Putamen (tissue), 1 donor: ENCODE results near the gene IRF4.
"Not testable (repeated sequence)": the region's sequence is repeated elsewhere in the genome, so short reads cannot be mapped to it uniquely, and the experiment has no call there.

Experiments used
- DNase-seq: peaks from one replicate; pipeline ENCODE4 v3.0.0-alpha.2; 2016; ENCODE audit warnings: low spot score

IRF4 gene

DNA sequence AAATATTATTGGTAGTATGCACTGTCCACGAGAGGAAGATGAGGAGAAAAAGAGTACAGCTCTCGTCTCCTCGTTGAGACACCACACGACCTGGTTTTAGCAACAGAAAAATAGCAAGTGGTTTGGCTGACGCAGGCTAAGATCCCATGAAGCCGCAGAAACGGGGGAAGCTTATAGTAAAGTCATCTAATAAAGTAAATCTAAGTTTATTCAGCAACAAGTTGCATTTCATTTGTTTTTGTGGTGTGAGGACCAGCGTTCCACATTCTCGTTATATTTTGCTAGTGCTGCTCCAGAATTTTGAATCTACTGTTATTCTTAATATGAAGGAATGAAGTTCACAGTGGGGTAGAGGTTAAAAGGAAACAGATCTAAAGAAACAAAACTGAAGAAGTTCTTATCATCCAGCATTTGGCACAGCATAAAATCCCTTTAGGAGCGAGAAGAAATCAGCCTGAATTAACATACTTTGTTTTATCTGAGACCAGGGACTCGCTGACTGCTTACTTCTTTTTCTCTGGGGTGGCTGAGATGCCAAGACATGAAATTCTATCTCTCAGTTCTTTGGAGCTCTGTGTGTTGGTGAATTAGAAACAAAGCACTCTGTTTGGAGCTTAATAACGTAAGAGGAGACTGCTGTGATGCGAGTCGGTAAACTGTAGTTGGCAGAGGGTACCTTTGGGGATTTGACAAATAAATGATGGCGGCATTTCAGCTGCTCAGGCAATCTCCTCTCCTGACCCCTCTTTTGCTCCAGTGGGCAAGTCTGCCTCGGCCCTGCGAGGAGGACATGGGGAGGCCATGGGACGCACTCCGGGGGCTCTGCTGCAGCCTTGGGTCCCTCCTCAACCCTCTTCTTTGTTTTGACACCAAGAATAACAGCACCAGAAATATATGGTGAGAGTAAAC lies 24.9 kb upstream of the IRF4 start:
- DNase-seq: no peak

GRCh38 chr6:367298-367794 lies 24.2 kb upstream of the IRF4 start:
- DNase-seq: no peak

DNA sequence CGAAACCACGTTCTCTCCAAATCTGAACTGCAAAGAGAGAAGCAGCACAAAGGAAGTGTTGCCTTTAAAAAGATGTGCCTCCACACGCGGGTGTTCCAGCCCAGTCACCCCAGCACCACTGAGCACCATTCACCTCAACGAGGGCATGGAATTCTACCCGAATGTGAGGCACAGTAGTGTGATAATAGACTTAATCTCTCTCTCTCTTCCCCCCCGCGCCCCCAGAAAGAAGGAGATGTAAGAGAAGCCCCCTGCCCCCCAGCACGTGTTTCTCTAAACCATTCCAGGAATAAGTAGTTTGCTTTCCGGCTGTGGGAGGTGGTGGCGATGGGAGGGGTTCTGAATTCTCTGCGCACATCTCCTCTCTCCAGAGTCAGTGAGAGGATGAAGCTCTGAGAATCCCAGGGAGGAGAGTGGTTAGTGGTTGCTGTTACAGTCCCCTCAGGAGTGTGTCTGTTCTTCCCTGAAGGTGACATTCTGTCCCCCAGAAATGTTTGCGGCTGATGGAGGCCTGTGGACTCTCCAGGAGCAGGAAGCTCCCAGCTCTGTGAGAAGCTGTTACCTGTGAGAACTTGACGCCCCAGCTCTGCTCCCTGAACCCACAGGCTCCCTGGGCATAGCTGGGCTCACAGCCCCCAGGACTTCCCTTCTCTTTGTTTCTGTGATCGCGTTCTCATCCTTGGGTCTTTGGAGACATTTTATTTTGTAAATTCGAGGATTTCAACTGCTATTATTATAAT lies 23.5 kb upstream of the IRF4 start:
- no peak for DNase-seq

- DNase-seq: no peak
Measured at GRCh38 chr6:369559-370431, 21.8 kb upstream of the IRF4 start.

DNA sequence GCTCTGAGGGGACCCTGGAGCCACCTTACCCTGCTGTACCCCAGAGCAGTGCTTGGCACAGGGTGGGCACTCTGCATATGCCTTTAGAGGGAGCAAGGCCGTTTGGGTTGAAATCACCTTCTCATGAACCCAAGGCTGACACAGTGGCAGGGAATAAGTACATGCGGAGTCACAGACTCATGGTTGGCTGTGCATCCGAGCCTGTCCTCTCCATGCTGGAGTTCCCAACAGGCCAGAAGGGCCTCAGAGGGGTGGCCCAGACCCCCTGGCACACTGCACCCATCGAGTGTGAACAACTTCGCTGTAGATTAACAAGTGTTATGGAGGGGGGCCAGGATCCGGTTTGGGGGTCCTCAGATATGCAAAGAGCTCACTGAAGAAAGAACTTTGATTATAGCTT lies 21.0 kb upstream of the IRF4 start:
- no peak for DNase-seq

DNA sequence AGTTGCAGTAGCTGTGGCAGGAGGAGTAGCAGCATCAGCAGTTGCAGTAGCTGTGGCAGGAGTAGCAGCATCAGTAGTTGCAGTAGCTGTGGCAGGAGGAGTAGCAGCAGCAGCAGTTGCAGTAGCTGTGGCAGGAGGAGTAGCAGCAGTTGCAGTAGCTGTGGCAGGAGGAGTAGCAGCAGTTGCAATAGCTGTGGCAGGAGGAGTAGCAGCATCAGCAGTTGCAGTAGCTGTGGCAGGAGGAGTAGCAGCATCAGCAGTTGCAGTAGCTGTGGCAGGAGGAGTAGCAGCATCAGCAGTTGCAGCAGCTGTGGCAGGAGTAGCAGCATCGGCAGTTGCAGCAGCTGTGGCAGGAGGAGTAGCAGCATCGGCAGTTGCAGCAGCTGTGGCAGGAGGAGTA lies 19.7 kb upstream of the IRF4 start:
- not testable (repeated sequence) for DNase-seq

GRCh38 chr6:372336-372911 lies 19.1 kb upstream of the IRF4 start:
- no peak for DNase-seq

- DNase-seq: no peak
Measured at GRCh38 chr6:373031-373430, 18.5 kb upstream of the IRF4 start.

DNA sequence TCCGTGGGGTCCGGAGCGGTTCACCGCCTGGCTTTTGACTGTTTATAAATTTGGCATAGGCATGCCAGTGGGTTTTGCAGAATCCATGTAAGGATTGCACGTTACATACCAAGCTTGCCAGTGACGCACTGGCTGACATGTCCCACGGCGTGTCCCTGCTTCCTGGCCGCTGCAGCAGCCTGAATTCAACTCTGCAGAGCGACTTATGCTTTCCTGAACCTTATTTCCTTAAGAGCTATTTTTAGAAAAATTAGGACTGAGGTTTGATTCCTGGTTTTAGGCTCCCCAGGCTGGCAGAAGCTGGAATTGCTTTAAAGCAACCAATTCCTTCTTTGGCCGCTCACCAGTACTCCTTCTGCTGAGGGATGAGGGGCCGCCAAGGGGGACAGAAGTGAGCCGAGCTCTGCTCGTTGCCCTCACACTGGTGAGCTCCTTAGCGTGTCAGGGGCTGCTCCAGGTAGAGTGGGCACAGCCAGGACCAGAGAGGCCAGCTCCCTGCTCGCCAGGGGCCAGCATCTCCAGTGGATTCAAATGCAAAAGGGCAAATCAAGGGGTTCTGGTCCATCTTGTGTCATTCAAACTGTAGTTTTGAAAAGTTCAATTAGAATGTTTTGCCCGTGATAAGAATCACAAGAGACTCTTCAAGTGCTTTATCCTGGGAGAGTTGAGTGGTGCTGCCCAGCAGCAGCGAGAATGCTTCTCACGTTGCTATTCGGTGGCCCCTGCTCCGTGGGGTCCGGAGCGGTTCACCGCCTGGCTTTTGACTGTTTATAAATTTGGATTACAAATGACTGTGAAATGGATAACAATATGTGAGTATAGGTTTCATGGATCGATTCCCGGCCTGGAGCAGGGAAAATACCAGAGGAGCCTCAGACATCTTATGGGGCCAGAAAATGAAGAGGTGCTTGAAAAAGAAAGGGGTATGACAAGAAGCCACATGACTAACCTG lies 17.5 kb upstream of the IRF4 start:
- no peak for DNase-seq

DNA sequence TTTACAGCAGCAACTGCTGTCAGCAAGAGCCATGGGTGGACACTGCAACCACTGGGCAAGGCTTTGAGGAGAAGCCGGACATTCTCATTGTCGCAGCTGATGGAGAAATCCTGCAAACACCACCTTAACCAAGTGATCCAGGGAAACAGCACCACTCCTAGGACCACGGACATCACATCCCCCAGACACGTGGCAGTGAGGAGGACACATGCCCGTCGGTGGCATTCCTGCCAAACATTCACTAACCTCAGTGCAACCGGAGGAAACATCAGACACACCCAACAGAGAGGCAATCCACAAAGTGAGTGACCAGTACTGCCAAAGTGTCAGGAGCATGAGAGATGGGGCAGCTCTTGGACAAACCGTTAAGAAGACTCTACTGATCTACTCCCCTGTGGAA lies 16.6 kb upstream of the IRF4 start:
- DNase-seq: no peak

- DNase-seq: no peak
Measured at GRCh38 chr6:376827-377640, 14.5 kb upstream of the IRF4 start.

DNA sequence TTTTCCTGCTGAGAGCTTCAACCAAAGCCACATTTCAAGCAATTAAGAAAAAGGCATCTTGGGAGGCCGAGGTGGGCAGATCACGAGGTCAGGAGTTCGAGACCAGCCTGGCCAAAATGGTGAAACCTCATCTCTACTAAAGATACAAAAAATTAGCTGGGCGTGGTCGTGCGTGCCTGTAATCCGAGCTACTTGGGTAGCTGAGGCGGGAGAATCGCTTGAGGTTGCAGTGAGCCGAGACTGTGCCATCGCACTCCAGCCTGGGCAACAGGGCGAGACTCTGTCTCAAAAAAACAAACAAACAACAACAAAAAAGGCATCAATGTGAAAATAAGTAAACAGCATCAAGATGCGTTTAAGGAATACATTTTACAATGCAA lies 13.9 kb upstream of the IRF4 start:
- DNase-seq: not testable (repeated sequence)

DNA sequence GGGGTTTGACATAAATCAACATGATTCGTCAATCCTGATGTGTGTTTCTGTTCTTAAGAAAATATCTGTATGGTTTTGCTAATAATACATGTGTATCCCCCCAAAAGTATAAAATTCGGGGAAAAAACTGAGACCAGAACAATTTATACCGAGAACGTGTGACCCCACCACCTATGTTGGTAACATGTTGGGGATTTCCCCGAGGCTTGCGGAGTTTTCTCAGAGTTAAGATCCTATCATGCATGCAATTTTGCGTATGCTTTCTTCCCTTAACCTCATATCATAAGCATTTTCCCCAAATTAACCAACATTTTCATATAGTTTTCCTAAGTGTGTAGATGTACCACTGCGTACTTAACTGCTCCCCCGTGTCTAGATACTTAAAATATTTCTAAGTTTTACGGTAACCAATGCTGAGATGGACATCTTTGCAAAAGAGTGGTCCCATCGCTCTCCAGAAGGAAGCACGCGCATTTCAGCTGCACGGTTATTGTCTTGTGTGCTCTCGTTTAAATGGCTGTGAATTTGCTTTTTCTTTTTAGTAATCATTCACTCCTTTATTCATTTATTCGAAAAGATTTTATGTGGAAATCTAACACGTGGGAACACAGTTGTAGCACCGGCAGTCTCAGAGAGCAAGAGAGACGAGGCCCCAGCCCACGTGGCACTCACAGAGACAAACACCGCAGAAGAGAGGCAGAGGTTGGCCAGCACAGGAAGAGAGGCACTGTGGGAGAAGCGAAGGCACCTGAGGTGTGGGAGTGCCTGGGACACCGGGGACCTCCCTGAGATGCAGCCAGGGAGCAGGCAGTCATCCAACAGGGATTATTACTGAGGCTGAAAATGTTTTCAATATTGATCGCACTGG lies 13.2 kb upstream of the IRF4 start:
- no peak for DNase-seq

DNA sequence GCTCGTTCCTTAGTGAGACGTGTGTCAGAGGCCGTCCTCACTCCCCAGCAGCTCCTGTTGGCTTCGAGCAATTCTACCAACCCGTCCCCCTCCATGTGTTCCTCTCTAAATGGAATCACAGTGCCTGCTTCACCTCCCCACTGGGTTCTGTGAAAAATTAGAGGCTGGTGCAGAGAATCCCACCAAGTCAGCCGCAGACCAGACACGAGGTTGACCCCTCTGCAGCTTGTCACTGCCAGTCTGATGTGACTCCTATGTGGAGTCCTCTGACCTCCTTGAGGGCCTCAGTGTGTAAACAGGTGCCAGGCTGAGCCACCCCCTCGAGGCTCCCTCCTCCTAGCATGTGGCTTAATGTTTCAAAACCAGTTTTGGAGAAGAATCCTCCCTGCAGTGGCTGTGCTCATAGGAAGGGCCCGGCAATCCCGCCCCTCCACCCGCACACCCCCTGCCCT lies 12.6 kb upstream of the IRF4 start:
- DNase-seq: no peak

GRCh38 chr6:379410-380181 lies 12.0 kb upstream of the IRF4 start:
- DNase-seq: no peak

- no peak for DNase-seq
Measured at GRCh38 chr6:380234-381218, 11.0 kb upstream of the IRF4 start.
